Erythroblast (primary cell): ENCODE measurements around the gene KCTD17.

Source experiments
- GATA1 ChIP-seq: IDR thresholded peaks from 2 replicates; pipeline ENCODE4 v1.6.1; 2011; ENCODE audit warnings: low read depth, mild to moderate bottlenecking, control low read depth, low read length, moderate library complexity
- POLR2A ChIP-seq: IDR thresholded peaks from 2 replicates; pipeline ENCODE4 v1.6.1; 2011; ENCODE audit warnings: mild to moderate bottlenecking, low read length

DNA sequence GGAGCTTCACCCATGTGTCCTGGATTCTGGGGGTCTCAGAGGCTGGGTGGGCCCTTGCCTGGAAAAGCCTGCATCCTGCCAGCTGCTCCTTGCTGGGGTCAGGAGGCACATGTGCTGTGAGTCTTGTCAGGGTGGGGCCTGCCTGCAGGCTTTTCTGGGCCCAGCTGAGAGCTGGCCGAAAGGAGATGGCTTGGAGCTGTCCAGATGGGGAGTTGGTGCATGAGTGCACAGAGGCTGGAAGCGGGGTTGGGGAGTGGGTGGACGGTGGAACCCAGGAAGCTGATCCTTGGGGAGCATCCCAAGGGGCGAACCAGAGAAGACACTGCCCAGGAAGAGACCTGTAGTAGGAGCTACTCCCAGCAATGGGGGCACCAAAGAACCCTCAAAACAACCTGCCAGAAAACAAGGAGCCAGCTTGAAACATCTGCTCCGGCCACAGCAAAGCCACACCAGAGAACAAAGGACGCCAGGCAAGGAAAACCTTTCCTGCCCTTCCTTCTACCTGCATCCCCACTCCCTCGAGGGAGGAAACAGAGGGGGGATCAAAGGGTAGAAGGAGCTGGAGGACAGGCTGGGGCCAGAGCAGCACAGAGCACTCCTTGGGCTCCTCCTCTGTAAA lies 8.2 kb upstream of the KCTD17 start:
- TF ChIP-seq POLR2A (no peak), GATA1 (no peak)
